Activated T-helper 2 cell treated with anti-CD3 and anti-CD28 coated beads, Interferon-gamma antibody, Interleukin-2, Interleukin-4, amounts not matched to agents 10 μg/mL and 5 μg/mL and 100 μg/mL, durations not matched to agents 14 hours and 24 hours and 36 hours (primary cell): ENCODE measurements around the gene ATF5. TPM values are rescaled to one million over a fixed set of nuclear protein-coding genes. Genes with fewer than 3 reads are reported as not detected.
"Not testable (repeated sequence)": the region's sequence is repeated elsewhere in the genome, so short reads cannot be mapped to it uniquely, and the experiment has no call there.

Source experiments
- DNase-seq: peaks from one replicate; pipeline ENCODE4 v3.0.0; 2021; ENCODE audit warnings: low spot score
- H3K27ac Mint-ChIP-seq: one replicate; pipeline ENCODE4 v1.8.0; 2021; ENCODE audit warnings: mixed read lengths
- H3K27me3 Mint-ChIP-seq: one replicate; pipeline ENCODE4 v1.8.0; 2021; ENCODE audit warnings: low read depth, mixed read lengths
- H3K36me3 Mint-ChIP-seq: one replicate; pipeline ENCODE4 v1.8.0; 2021; ENCODE audit warnings: low read depth, mixed read lengths
- H3K4me1 Mint-ChIP-seq: one replicate; pipeline ENCODE4 v1.8.0; 2021; ENCODE audit warnings: low read depth, mixed read lengths
- H3K4me3 Mint-ChIP-seq: one replicate; pipeline ENCODE4 v1.8.0; 2021; ENCODE audit warnings: low read depth, mild to moderate bottlenecking, moderate library complexity, mixed read lengths
- H3K9me3 Mint-ChIP-seq: one replicate; pipeline ENCODE4 v1.8.0; 2021; ENCODE audit warnings: mixed read lengths
- intact Hi-C: fragments of 100-400 bp; cut with micrococcal nuclease; formaldehyde crosslinking; loops from one replicate; pipeline ENCODE4 v1.15.1; 2023
- total RNA-seq: library from RNA; stranded (reverse); gene quantifications from 2 replicates; pipeline ENCODE4 v1.2.3, GENCODE V29; 2022

The ATF5 gene
- total RNA-seq, 1 donor from 2014 or later: 28.3 TPM

GRCh38 chr19:49960980-49961379 lies 32.0 kb downstream of the ATF5 start, which contains the start of gene SIGLEC11:
Gene SIGLEC11, minus strand, starts transcription at chr19:49961172. Its CDS starts 91 bp downstream, at chr19:49961081.
- H3K4me1 Mint-ChIP-seq, H3K27me3 Mint-ChIP-seq, H3K9me3 Mint-ChIP-seq, H3K27ac Mint-ChIP-seq, intact Hi-C loops, H3K4me3 Mint-ChIP-seq, DNase-seq, H3K36me3 Mint-ChIP-seq: not testable (repeated sequence)

DNA sequence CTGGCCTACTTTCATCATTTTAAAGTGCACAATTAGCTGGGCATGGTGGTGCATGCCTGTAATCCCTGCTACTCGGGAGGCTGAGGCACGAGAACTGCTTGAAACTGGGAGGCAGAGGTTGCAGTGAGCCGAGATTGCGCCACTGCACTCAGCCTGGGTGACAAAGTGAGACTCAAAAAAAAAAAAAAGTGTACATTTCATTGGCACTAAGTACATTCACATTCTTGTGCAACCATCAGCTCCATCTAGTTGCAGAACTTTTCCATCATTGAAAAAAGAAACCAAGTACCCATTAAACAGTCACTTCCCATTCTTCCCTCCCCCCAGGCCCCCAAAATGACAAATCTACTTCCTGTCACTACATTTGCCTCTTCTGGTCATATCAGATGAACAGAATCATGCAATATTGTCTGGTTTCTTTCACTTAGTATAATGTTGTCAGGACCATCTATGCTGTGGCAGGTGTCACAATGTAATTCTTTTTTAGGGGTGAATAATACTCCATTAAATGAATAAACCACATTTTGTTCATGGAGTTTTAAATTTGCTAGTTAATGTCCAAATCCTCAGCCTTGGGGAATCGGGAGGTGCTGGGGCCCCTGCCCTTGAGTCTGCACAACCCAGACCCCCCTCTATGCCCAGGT lies 39.4 kb downstream of the ATF5 start:
- H3K4me1 Mint-ChIP-seq: no peaks in the 10 kb centered on the region
- no peaks in the 10 kb centered on the region for H3K27me3 Mint-ChIP-seq
- no peak overlapping the region for H3K4me3 Mint-ChIP-seq
- H3K9me3 Mint-ChIP-seq: no peaks in the 10 kb centered on the region
- no peak overlapping the region for H3K27ac Mint-ChIP-seq
- no peak for DNase-seq
- no peaks in the 10 kb centered on the region for H3K36me3 Mint-ChIP-seq
- intact Hi-C loops: no loop called here

DNA sequence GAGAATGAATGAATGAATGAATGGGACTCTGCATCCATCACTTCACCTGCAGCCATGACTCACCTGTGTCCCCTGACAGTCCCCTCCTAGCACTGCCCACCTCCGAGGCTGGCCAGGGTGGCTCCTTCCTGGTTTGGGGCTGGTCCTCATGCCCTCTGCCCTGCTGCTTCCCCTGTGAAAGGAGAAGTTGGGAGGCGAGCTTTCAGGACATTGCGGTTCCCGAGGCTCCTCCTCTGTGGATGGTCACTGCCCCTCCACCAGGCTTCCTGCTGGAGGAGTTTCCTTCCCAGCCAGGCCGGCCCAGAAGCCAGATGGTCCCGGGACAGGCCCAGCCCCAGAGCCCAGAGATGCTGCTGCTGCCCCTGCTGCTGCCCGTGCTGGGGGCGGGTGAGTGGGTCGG lies 40.4 kb downstream of the ATF5 start:
- DNase-seq, H3K9me3 Mint-ChIP-seq, H3K4me1 Mint-ChIP-seq, H3K4me3 Mint-ChIP-seq, intact Hi-C loops, H3K27me3 Mint-ChIP-seq, H3K36me3 Mint-ChIP-seq, H3K27ac Mint-ChIP-seq: not testable (repeated sequence)

GRCh38 chr19:49971991-49972411 lies 43.0 kb downstream of the ATF5 start:
- H3K36me3 Mint-ChIP-seq: peaks cover 3% of the 10 kb centered on the region
- H3K27ac Mint-ChIP-seq: no peak overlapping the region
- H3K9me3 Mint-ChIP-seq: no peaks in the 10 kb centered on the region
- intact Hi-C loops: no loop called here
- H3K27me3 Mint-ChIP-seq: no peaks in the 10 kb centered on the region
- DNase-seq: no peak
- H3K4me1 Mint-ChIP-seq: no peaks in the 10 kb centered on the region
- H3K4me3 Mint-ChIP-seq: no peak overlapping the region

GRCh38 chr19:49972841-49973240 lies 43.8 kb downstream of the ATF5 start:
- Mint-ChIP-seq H3K27me3 (no peaks in the 10 kb centered on the region), H3K27ac (no peak overlapping the region), H3K4me1 (no peaks in the 10 kb centered on the region), H3K4me3 (no peak overlapping the region), H3K36me3 (peaks cover 3% of the 10 kb centered on the region), H3K9me3 (no peaks in the 10 kb centered on the region)
- DNase-seq: no peak
- intact Hi-C loops: no loop called here

GRCh38 chr19:49973987-49974386 lies 45.0 kb downstream of the ATF5 start:
- peaks cover 3% of the 10 kb centered on the region for H3K36me3 Mint-ChIP-seq
- no peak for DNase-seq
- no peaks in the 10 kb centered on the region for H3K4me1 Mint-ChIP-seq
- H3K4me3 Mint-ChIP-seq: no peak overlapping the region
- intact Hi-C loops: no loop called here
- H3K27me3 Mint-ChIP-seq: no peaks in the 10 kb centered on the region
- no peak overlapping the region for H3K27ac Mint-ChIP-seq
- H3K9me3 Mint-ChIP-seq: no peaks in the 10 kb centered on the region

DNA sequence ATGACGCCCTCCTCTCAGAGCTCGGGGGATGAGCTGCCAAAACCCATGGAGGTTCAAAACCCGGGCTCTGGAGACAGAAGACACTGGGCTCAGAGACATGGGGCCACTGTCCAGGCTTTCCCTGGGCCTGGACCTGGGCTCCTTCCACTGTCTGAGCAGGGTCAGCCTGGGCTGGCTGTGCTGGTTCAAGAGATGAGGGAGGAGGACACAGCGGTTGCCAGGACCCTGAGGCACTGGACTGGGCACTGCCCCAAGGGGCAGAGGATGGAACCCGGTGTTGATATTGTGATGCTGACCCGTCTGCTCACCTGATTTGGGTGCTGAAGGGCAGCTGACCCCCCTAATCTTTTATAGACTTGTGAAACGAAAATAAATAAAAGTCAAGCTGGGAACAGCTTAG lies 46.0 kb downstream of the ATF5 start:
- Mint-ChIP-seq H3K4me1 (no peaks in the 10 kb centered on the region), H3K9me3 (no peaks in the 10 kb centered on the region), H3K27me3 (no peaks in the 10 kb centered on the region), H3K4me3 (no peak overlapping the region), H3K36me3 (peaks cover 3% of the 10 kb centered on the region), H3K27ac (no peak overlapping the region)
- intact Hi-C loops: no loop called here
- DNase-seq: no peak

DNA sequence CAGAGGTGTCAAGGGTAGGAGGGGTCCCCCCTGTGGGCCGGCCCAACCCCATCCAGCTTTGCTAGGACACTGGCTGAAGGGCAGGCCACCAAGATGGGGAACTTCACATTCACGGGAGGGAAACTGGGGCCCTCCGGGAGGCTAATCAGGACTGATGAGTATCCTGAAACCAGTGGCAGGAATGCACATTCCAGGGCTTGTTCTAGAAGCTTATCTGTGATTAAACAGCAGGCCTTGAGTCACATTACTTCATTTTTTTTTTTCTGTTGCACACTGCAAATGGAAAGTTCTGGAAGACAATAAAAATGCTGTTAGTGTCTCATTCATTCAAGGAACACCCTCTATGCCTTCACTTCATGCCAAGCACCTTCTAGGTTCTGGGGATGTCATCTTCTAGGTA lies 47.5 kb downstream of the ATF5 start:
- H3K9me3 Mint-ChIP-seq: no peaks in the 10 kb centered on the region
- H3K27me3 Mint-ChIP-seq: no peaks in the 10 kb centered on the region
- H3K27ac Mint-ChIP-seq: no peak overlapping the region
- no peak overlapping the region for H3K4me3 Mint-ChIP-seq
- H3K4me1 Mint-ChIP-seq: no peaks in the 10 kb centered on the region
- DNase-seq: no peak
- H3K36me3 Mint-ChIP-seq: peaks cover 3% of the 10 kb centered on the region
- intact Hi-C loops: no loop called here

- Mint-ChIP-seq H3K4me3 (no peak overlapping the region), H3K9me3 (no peaks in the 10 kb centered on the region), H3K4me1 (no peaks in the 10 kb centered on the region), H3K27ac (no peak overlapping the region), H3K27me3 (no peaks in the 10 kb centered on the region), H3K36me3 (peaks cover 7% of the 10 kb centered on the region)
- intact Hi-C loops: no loop called here
- DNase-seq: no peak
Measured at GRCh38 chr19:49977076-49977475, 48.1 kb downstream of the ATF5 start.

DNA sequence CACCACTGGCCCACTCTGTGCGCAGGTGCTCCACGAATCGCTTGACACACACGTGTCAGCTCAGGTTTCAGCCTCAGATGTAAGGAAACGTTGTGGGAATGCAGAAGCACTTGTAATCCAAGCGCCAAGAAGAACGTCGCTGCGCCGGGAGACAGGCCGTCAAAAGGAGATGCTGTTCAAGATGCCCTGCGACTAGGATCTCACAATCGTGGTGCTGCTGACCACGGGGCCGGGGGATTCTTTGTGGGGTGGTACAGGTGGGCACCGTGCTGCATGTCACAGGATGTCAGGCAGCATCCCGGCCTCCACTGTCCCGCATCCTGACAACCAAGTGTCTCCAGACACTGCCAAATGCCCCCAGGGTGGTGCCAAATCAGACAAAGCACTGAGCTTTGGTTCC lies 48.9 kb downstream of the ATF5 start:
- Mint-ChIP-seq H3K4me3 (no peak overlapping the region), H3K9me3 (no peaks in the 10 kb centered on the region), H3K36me3 (peaks cover 11% of the 10 kb centered on the region), H3K27me3 (no peaks in the 10 kb centered on the region), H3K4me1 (no peaks in the 10 kb centered on the region), H3K27ac (no peak overlapping the region)
- intact Hi-C loops: no loop called here
- DNase-seq: no peak

DNA sequence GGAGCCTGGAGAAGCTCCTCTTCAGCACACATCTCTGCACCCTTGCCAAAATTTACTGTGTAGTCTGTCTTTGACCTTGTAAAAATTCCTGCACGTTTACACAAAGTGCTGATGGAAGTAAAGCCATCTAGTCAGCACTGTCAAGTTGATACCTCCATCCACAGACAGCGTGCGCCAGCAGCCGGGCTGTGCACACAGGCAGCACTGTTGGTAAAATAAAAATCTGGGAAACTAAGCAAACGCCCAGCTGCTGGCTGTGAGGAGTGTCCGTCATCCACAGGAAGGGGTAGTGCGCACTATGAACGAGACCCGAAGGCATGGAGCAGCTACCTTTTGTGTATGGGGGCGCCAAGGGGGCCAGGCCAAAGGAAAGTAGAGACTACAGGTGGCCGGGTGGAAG lies 49.3 kb downstream of the ATF5 start:
- Mint-ChIP-seq H3K36me3 (peaks cover 11% of the 10 kb centered on the region), H3K27ac (no peak overlapping the region), H3K4me3 (no peak overlapping the region), H3K4me1 (no peaks in the 10 kb centered on the region), H3K9me3 (no peaks in the 10 kb centered on the region), H3K27me3 (no peaks in the 10 kb centered on the region)
- intact Hi-C loops: no loop called here
- no peak for DNase-seq

GRCh38 chr19:49981603-49982593 lies 52.9 kb downstream of the ATF5 start:
- no peaks in the 10 kb centered on the region for H3K27me3 Mint-ChIP-seq
- no peak overlapping the region for H3K27ac Mint-ChIP-seq
- H3K36me3 Mint-ChIP-seq: peaks cover 33% of the 10 kb centered on the region
- DNase-seq: no peak
- H3K9me3 Mint-ChIP-seq: no peaks in the 10 kb centered on the region
- no peaks in the 10 kb centered on the region for H3K4me1 Mint-ChIP-seq
- no peak overlapping the region for H3K4me3 Mint-ChIP-seq
- intact Hi-C loops: no loop called here
